ENCODE data around the gene ADAMTS7.
"Not testable (repeated sequence)": the region's sequence is repeated elsewhere in the genome, so short reads cannot be mapped to it uniquely, and the experiment has no call there.

ADAMTS7 gene

GRCh38 chr15:78822514-78822913 is 11.2 kb upstream of the ADAMTS7 start:
- DNase-seq, result no peak

GRCh38 chr15:78811825-78812183 is 540 bp upstream of the ADAMTS7 start:
- no peak for DNase-seq

GRCh38 chr15:78810362-78811123 is 721 bp downstream of the ADAMTS7 start:
- DNase-seq, result no peak

GRCh38 chr15:78810003-78810361 is 1.3 kb downstream of the ADAMTS7 start:
- DNase-seq, result no peak

GRCh38 chr15:78808550-78808949 is 2.7 kb downstream of the ADAMTS7 start:
- no peak for DNase-seq

- DNase-seq, result no peak
Measured at GRCh38 chr15:78807359-78807758, 3.9 kb downstream of the ADAMTS7 start.

GRCh38 chr15:78804391-78804792 is 6.9 kb downstream of the ADAMTS7 start:
- DNase-seq, result no peak

GRCh38 chr15:78800806-78801205 is 10.5 kb downstream of the ADAMTS7 start:
- DNase-seq, result no peak

GRCh38 chr15:78800189-78800588 is 11.1 kb downstream of the ADAMTS7 start:
- DNase-seq, result no peak

GRCh38 chr15:78799102-78799501 is 12.2 kb downstream of the ADAMTS7 start:
- DNase-seq, result not testable (repeated sequence)

- not testable (repeated sequence) for DNase-seq
Measured at GRCh38 chr15:78798355-78798754, 12.9 kb downstream of the ADAMTS7 start.

GRCh38 chr15:78797951-78798350 is 13.3 kb downstream of the ADAMTS7 start:
- no peak for DNase-seq

- no peak for DNase-seq
Measured at GRCh38 chr15:78796510-78796909, 14.8 kb downstream of the ADAMTS7 start.

- no peak for DNase-seq
Measured at GRCh38 chr15:78795043-78795442, 16.2 kb downstream of the ADAMTS7 start.

- not testable (repeated sequence) for DNase-seq
Measured at GRCh38 chr15:78794446-78794845, 16.8 kb downstream of the ADAMTS7 start.

GRCh38 chr15:78791357-78791756 is 19.9 kb downstream of the ADAMTS7 start:
- no peak for DNase-seq

GRCh38 chr15:78790027-78790426 is 21.2 kb downstream of the ADAMTS7 start:
- DNase-seq, result no peak

- no peak for DNase-seq
Measured at GRCh38 chr15:78789615-78790014, 21.6 kb downstream of the ADAMTS7 start.

- DNase-seq, result no peak
Measured at GRCh38 chr15:78788016-78788660, 23.1 kb downstream of the ADAMTS7 start.

- not testable (repeated sequence) for DNase-seq
Measured at GRCh38 chr15:78782402-78782801, 28.9 kb downstream of the ADAMTS7 start.

- DNase-seq, result not testable (repeated sequence)
Measured at GRCh38 chr15:78781381-78781780, 29.9 kb downstream of the ADAMTS7 start.

GRCh38 chr15:78779975-78780374 is 31.3 kb downstream of the ADAMTS7 start:
- DNase-seq, result not testable (repeated sequence)

GRCh38 chr15:78779176-78779785 is 32.0 kb downstream of the ADAMTS7 start:
- not testable (repeated sequence) for DNase-seq

- DNase-seq, result no peak
Measured at GRCh38 chr15:78778422-78778821, 32.8 kb downstream of the ADAMTS7 start.
